ENCODE measurements around the gene WWOX.

Gene WWOX

DNA sequence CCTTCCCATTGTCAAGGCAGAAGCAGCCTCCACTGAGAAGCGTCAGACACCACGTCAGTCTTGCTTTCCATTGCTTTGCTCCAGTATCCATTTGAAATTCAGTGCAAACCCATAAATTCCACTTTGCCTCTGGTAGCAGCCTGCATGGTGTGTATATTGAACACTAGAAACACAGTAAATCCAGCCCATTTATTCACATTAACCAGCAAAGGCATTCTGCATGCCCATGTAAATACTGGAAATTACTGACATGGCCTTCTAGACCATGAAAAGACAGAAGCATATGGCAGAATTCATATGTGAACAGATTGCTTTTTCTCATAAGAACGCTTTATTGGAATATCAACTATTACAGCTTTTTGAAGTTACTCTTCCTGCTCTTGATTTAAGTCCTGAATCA lies 595.0 kb downstream of the WWOX start:
- TF ChIP-seq CTCF (IDR thresholded peaks at IDR 0.05; ENCODE audit: low read depth, low read length) = no peak
- DNase-seq (ENCODE audit: extremely low read depth, low read depth) = no peak

DNA sequence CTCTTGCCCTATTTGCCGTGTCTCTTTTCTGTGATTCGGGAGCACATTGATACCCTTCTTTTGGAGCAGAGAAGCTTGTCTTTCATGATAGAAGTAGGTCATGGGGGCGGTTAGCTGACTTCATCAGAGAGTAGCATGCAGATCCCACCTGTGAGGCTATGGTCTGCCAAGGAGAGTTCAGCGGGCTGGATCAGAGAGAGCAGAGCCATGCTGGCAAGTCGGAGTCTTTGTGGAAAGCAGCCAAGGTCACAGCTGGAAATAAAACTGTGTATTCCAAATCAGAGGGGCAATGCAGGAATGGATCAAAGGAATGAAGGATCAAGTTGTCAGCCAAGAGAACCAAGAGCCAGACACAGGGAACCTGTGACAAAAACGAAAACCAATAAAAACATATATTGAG lies 595.9 kb downstream of the WWOX start:
- DNase-seq (ENCODE audit: extremely low read depth, low read depth) = no peak

GRCh38 chr16:78696797-78697196 lies 597.3 kb downstream of the WWOX start:
- DNase-seq (ENCODE audit: extremely low read depth, low read depth) = no peak
- TF ChIP-seq CTCF (IDR thresholded peaks at IDR 0.05; ENCODE audit: low read depth, low read length) = no peak

More for the DNA sequence above, 595.9 kb downstream of the WWOX start:
- no peak for TF ChIP-seq CTCF (IDR thresholded peaks at IDR 0.05; ENCODE audit: low read depth, low read length)

GRCh38 chr16:78697426-78697825 lies 598.0 kb downstream of the WWOX start:
- DNase-seq (ENCODE audit: extremely low read depth, low read depth) = no peak
- no peak for TF ChIP-seq CTCF (IDR thresholded peaks at IDR 0.05; ENCODE audit: low read depth, low read length)

DNA sequence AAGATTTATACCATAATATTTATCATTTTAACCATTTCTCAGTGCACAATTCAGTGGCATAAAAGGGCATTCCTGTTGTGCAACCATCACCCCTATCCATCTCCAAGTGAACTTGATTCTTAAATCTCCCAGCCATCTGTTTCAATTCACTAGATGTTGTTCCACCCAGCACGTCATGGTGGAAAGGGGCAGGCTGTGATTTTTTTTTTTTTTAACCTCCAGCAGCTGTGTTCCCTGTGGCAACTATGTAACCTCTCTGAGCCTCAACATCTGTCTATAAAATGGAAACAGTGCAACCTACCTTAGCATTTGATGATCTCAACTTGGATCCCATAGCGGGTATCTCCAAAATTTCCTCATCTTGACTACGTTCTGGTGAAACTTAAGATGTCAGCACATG lies 604.5 kb downstream of the WWOX start:
- no peak for TF ChIP-seq CTCF (IDR thresholded peaks at IDR 0.05; ENCODE audit: low read depth, low read length)
- no peak for DNase-seq (ENCODE audit: extremely low read depth, low read depth)

DNA sequence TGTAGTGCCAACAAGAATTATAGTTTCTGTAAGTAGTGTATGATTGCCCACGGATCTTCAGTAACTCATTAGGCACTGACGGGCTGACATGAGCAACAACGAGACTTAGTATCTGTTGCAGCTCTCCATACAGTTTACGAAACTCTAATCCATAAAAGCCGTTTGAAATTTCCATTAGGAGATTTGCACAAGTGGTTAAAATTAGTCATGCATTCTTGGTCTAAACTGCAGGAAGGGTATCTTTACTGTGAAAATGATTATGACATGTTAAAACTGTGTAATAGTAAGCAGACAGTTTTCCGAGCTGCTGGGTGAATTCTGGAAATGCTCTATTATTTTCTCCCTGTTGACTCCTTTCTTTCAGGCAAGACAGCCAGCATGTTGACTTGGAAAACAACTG lies 605.0 kb downstream of the WWOX start:
- TF ChIP-seq CTCF (IDR thresholded peaks at IDR 0.05; ENCODE audit: low read depth, low read length) = no peak
- no peak for DNase-seq (ENCODE audit: extremely low read depth, low read depth)

DNA sequence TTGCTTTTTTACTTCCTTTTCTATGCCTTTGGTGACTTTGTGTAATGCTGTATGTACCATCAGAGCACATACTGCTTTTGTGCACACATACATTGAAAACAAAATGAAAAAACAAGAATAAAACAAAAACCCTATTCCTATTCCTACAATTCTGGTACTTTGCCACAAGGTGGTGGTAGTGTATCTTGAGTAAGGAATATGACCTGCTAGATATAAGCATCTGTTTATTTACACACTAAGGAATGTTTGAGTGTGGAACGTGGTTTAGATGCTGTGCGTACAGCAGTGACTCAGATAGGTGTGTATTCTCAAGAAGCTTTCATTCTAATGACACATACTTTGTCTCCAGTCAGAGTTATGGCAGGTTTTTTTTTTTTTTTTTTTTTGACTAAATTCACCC lies 606.2 kb downstream of the WWOX start:
- no peak for TF ChIP-seq CTCF (IDR thresholded peaks at IDR 0.05; ENCODE audit: low read depth, low read length)
- no peak for DNase-seq (ENCODE audit: extremely low read depth, low read depth)
